Stimulated activated CD8-positive, alpha-beta memory T cell treated with anti-CD3 and anti-CD28 coated beads, Interleukin-4, amount 100 ng/mL, for 24 hours (primary cell): ENCODE data around the gene ATP7B.

Source experiments
- DNase-seq: peaks from one replicate; pipeline ENCODE4 v3.0.0-alpha.2; 2020; ENCODE audit warnings: low read depth

The ATP7B gene

DNA sequence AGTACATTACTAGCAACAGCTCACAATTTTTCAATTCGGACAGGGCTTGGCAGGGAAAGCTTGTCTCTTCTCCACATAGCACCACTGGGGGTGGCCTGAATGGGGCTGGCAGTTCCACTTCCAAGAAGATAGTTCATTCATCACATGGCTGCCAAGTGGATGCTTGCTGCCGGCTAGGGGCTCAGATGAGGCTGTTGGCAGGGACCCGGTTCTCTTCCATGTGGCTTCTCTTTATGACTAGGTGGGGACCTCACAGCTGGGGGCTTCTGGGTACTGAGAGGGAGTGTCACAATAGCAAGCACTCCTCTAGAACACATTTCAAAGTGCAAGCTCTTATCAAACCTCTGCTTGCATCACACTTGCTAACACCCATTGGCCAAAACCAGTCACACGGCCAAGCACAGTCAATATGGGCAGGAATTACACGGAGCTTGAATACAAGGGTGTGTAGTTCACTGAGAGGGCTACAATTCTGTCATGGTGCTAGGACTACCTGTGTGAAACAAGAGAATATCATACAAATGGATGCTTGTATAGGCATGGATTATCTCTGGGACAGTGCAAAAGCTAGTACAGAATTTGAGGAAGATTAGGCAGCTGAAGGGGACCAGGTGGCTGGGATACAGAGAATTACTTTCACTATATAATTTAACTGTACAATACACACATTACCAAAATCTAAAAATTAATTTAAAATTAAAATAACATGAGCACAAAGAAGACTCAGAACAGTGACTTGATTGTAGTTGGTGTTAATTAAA is 32.3 kb downstream of the ATP7B start:
- DNase-seq, result no peak

DNA sequence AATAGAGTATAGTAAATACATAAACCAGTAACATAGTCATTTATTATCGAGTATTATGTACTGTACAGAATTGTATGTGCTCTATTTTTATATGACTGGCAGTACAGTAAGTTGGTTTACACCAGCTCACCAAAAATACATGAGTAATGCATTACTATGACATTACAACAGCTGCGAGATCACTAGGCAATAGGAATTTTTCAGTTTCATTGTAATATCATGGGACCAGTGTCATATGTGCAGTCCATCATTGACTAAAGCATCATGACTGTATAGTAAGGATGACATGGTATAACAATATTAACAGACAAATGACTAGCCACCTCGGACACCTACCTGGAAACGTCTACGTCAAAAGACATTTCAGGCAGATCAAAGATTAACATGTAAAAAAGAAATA is 33.6 kb downstream of the ATP7B start:
- no peak for DNase-seq

GRCh38 chr13:51976890-51977289 is 34.4 kb downstream of the ATP7B start:
- DNase-seq, result no peak

GRCh38 chr13:51976423-51976822 is 34.8 kb downstream of the ATP7B start:
- no peak for DNase-seq

- no peak for DNase-seq
Measured at GRCh38 chr13:51974482-51974881, 36.8 kb downstream of the ATP7B start.

- DNase-seq, result no peak
Measured at GRCh38 chr13:51971520-51972426, 39.5 kb downstream of the ATP7B start.

DNA sequence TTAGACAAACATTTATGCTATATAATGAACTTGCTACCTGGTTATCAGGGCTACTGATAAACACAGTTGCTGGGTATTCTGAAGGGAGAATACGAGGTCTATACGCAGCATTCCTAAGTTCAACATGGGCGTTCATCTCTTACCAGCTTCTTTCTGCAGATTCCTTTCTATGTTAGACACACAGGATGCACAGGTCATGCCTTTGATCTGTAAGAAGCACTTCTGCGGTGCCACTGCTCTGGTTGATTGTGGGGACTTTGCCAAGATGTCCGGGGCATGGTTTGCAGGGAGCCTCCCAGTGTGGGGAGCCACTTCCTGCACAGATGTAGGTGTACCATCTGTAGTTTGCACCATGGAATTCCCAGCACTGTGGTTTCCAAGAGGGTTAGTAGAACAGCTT is 40.9 kb downstream of the ATP7B start:
- no peak for DNase-seq

GRCh38 chr13:51967482-51968446 is 43.5 kb downstream of the ATP7B start:
- DNase-seq, result no peak

DNA sequence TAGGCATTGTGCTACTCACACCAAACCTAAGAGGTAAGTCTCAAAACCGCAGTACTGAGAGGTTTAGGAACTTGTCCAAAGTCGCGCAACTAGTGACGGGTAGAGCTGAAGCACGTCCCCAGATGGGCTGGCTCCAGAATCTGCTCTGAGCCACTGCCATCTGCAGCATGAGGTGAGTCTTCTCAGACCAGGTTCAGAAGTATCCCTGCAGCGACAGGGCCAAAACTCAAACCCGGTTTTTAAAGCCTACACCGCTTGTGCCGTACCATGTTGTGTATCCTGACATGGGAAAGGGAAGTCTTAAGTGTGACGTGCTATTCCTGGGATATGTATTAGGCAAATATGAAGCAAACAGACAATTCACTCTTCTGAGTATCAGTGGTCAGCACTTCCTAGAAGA is 45.1 kb downstream of the ATP7B start:
- DNase-seq, result no peak

DNA sequence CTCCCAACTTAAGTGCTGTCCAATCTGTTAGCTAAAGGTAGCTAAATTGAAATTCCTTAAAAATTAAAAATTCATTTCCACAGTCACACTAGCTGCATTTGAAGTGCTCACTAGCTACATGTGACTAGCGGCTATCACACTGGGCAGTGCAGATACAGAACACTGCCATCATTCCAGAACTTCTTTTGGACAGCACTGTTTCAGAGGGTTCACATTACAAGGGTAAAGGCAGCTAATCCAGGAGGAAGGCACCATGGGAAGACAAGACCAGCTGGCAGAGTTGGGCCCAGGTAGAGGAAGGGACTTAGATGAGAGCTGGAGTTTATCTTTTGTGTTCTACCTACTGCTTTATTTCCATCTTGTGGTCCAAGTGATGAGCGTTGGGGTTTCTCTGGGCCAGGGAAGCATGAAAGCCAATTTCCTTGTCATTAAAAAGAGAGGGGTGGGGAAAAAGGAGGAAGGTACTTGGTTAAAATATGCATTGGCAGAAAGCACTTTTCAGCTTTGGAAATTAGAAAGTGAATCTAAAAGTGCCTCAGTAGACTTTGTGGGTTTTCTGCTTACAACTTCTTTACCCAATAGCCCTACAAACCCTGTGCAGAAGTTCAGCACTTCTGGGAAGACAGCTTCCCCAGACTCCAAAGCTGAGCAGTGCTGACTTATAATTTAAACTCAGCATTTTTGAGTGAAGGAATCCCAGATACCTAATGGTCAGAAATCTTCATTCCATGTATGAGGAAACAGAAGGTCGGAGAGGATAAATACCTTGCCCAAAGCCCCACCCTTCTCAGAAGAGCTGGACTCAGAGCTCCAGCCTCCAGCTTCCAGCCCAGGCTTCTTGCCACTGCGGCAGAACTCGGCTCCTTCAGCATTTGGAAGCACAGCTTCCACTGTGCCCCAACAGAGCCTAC is 49.5 kb downstream of the ATP7B start:
- no peak for DNase-seq

GRCh38 chr13:51960766-51961165 is 50.5 kb downstream of the ATP7B start:
- DNase-seq, result no peak

- DNase-seq, result no peak
Measured at GRCh38 chr13:51959773-51960172, 51.5 kb downstream of the ATP7B start.

DNA sequence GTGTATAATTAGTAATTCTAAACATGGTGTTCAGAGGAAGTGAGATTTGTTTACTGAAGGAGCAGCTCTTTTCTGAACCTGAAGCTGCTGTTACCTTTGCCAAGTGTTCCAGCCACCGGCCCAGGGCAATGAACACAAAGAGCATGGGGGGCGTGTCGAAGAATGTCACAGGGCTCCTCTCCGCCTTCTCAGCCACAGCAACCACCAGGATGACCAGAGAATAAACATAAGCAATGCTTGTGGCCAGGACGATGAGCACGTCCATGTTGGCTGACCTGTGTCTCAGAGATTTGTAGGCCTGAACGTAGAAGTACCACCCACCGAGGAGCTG is 53.1 kb downstream of the ATP7B start:
- no peak for DNase-seq

DNA sequence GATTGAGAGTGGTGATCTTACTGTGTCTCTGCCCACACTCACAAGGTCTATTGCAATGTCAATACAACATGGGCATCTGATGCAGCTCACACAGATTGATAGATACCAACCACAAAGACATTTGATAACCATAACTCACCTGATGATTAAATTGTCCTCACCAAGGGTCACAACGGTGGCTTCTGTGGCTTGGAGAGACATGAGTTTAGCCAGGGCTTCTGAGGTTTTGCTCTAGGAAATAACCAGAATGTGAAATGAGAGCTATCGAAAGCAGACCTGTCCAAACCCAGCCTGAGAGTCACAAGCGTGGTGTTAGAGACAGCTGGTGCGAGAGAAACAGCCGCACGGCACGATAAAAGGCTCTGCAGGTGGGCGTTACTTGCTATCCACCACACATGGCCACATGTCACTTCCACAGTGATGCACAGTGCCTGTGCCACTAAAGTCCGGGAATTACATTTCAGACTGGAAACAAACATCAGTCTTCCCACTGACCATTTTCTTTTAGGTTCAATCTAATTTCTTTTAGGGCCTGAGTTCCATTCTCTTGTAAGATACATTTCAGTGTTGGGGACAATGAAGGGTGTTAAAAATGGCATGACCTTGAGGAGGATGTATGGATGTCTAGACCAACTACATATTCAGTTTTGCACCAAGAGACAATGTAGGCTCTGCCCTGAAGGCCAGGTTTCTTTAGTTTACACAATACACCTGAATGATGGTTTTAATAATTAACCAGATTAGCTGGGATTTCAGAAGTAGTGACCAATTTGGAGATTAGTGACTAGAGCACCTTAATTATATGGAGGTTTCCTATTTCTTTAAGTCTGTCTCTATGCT is 53.7 kb downstream of the ATP7B start:
- no peak for DNase-seq

- no peak for DNase-seq
Measured at GRCh38 chr13:51956717-51957116, 54.5 kb downstream of the ATP7B start.

- DNase-seq, result no peak
Measured at GRCh38 chr13:51955816-51956603, 55.2 kb downstream of the ATP7B start.

- no peak for DNase-seq
Measured at GRCh38 chr13:51955281-51955771, 55.9 kb downstream of the ATP7B start.

DNA sequence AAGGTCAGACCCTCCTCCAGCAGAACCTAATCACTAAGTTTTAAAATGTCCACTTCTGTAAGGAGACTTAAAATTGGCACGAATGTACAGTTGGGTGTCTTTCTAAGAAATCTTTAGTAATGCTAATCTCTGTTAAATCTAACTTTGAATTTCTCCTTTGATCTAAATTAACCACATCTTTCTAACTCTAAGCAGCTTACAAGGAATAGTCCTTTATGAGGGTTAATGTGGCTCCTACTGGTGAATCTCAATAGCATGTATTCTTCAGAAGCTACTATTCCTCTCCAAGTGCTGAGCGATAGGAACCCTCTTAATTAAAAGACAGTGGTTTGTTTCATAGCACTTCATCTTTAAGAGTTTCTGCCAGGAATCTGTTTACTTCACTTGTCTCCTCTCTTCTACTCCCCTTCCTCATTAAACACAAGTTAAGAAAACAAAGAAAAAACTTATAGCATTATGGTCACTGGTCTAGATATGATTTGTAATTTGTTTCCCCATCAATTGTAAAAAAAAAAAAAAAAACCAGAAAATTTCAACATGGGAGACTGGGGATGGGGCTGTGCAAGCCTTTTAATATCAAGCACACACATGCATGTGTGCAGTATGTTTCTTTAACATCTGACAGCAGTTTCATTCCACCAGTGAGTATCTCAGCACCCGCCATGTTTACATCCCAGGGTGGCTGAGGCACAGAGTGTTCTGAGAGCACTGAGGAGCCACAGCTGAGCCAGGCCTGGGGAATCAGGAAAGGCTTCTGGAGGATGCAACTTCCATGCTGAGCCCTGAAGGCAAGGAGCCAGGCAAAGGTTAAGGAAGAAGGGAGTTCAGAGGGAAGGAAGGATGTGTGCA is 57.7 kb downstream of the ATP7B start:
- no peak for DNase-seq
